Kidney (tissue), 14 donors: ENCODE results near the gene UBE2G2. TPM values are rescaled to one million over a fixed set of nuclear protein-coding genes. Genes with fewer than 3 reads are reported as not detected.

Source experiments
- DNase-seq, 5 donors: peaks; one replicate each; pipeline ENCODE4 v3.0.0-alpha.2; 2013 to 2020
- FAIRE-seq: peaks from 2 replicates; lab custom pipeline; 2012; peaks lifted over from hg19 to GRCh38; lab: Jason Lieb, UNC
- H3K27ac ChIP-seq, 2 donors: one replicate each; pipeline ENCODE4 v1.7.0; 2013; ENCODE audit warnings: low read depth in 2 of 2, low read length in 2 of 2, inconsistent platforms in 1 of 2
- H3K27me3 ChIP-seq: one replicate; pipeline ENCODE4 v1.7.1; 2013; ENCODE audit warnings: low read length, inconsistent platforms; ENCODE audit not compliant: control insufficient read depth, insufficient read depth
- H3K36me3 ChIP-seq, 3 donors: one replicate each; pipeline versions ENCODE4 v1.7.0 to v1.7.1; 2013; ENCODE audit warnings: low read length in 3 of 3, control low read depth in 1 of 3, inconsistent platforms in 1 of 3; ENCODE audit not compliant: insufficient read depth in 3 of 3, control insufficient read depth in 2 of 3
- H3K4me1 ChIP-seq, 3 donors: one replicate each; pipeline versions ENCODE4 v1.7.0 to v1.7.1; 2013; ENCODE audit warnings: low read length in 3 of 3, inconsistent platforms in 1 of 3, low read depth in 1 of 3; ENCODE audit not compliant: control insufficient read depth in 2 of 3, insufficient read depth in 2 of 3
- H3K4me3 ChIP-seq, 3 donors: one replicate each; pipeline versions ENCODE4 v1.7.0 to v1.8.1; 2013; ENCODE audit warnings: low read length in 3 of 3, control low read depth in 1 of 3, inconsistent platforms in 1 of 3
- H3K9ac ChIP-seq, 3 donors: one replicate each; pipeline versions ENCODE4 v1.7.0 to v1.7.1; 2013; ENCODE audit warnings: low read length in 3 of 3, control low read depth in 1 of 3, inconsistent platforms in 1 of 3
- H3K9me3 ChIP-seq, 3 donors: one replicate each; pipeline versions ENCODE4 v1.7.0 to v1.7.1; 2013; ENCODE audit warnings: low read length in 3 of 3, control low read depth in 1 of 3, inconsistent platforms in 1 of 3; ENCODE audit not compliant: control insufficient read depth in 2 of 3, insufficient read depth in 1 of 3
- CTCF ChIP-seq: IDR thresholded peaks from 3 replicates; pipeline ENCODE4 v1.5.1; 2012; ENCODE audit warnings: mild to moderate bottlenecking, moderate library complexity, borderline replicate concordance; ENCODE audit not compliant: insufficient read depth; ENCODE audit errors: extremely low read depth
- intact Hi-C: fragments of 100-400 bp; cut with DNase I; formaldehyde crosslinking; loops from one replicate; pipeline ENCODE4 v1.11.1; 2022
- polyA plus RNA-seq: library from polyadenylated mRNA; stranded (reverse); fragments of 350-450 nt; fragmentation: Illumina TruSeq; extraction: RNeasy Lipid Tissue Mini Kit (QIAGEN cat#74804); gene quantifications from one replicate; pipeline ENCODE4 v1.2.3, GENCODE V29; 2014; ENCODE audit warnings: low read depth, low replicate concordance; ENCODE audit not compliant: insufficient read depth
- total RNA-seq: library from RNA; stranded (reverse); fragmentation: NEBNext Ultra II Directional; extraction: Animal tissue kit (Norgen Biotek cat#: 25700); gene quantifications from one replicate; pipeline ENCODE4 v1.2.1, GENCODE V29; 2021
- donor health status: control.
- donor health status: control.
- donor health status: control.
- donor health status: control.
- donor health status: control.
- donor health status: DM: yes; HTN: yes; CAD: no.
- donor health status: Normal renal cell carcinoma (clear cell type).

The UBE2G2 gene
- total and polyA plus RNA-seq, 2 donors from 2014 or later: 39.4 to 86.0 TPM

- Histone ChIP-seq H3K27ac (no peak overlapping the region), H3K27me3 (no peaks in the 10 kb centered on the region), H3K4me1 (peaks cover 2 to 4% (median 3%) of the 10 kb centered on the region in 3 donors), H3K9ac (no peak overlapping the region), H3K36me3 (peaks cover 4 to 14% (median 7%) of the 10 kb centered on the region in 3 donors), H3K9me3 (no peaks in the 10 kb centered on the region), H3K4me3 (no peak overlapping the region)
- FAIRE-seq (no peak), DNase-seq (no peak)
- no peak for TF ChIP-seq CTCF
- intact Hi-C loops: no loop called here
These were observed 23.5 kb downstream of the UBE2G2 start for GRCh38 chr21:44778094-44778493.

- Histone ChIP-seq H3K9ac (no peak overlapping the region), H3K36me3 (peaks cover 6 to 21% (median 18%) of the 10 kb centered on the region in 3 donors), H3K9me3 (no peaks in the 10 kb centered on the region), H3K4me3 (no peak overlapping the region), H3K27me3 (no peaks in the 10 kb centered on the region), H3K27ac (no peak overlapping the region), H3K4me1 (peaks cover 3 to 4% (median 3%) of the 10 kb centered on the region in 3 donors)
- no peak for TF ChIP-seq CTCF
- FAIRE-seq (no peak), DNase-seq (no peak)
- intact Hi-C loops: no loop called here
These were observed 26.6 kb downstream of the UBE2G2 start for GRCh38 chr21:44774972-44775371.

GRCh38 chr21:44773291-44773932 lies 28.2 kb downstream of the UBE2G2 start:
- Histone ChIP-seq H3K4me1 (peaks cover 3 to 4% (median 3%) of the 10 kb centered on the region in 3 donors), H3K4me3 (no peak overlapping the region), H3K36me3 (peaks cover 6 to 26% (median 20%) of the 10 kb centered on the region in 3 donors), H3K27me3 (no peaks in the 10 kb centered on the region), H3K27ac (no peak overlapping the region), H3K9me3 (no peaks in the 10 kb centered on the region), H3K9ac (no peak overlapping the region)
- intact Hi-C loops: no loop called here
- DNase-seq (peak in 4 of 5 donors; percentile 92 to 96 (median 95)), FAIRE-seq (no peak)
- TF ChIP-seq CTCF: no peak
